Umbilical cord (tissue), 2 donors: Measurements from ENCODE around the gene GDPGP1. TPM values are rescaled to one million over a fixed set of nuclear protein-coding genes. Genes with fewer than 3 reads are reported as not detected.

Source experiments
- DNase-seq: peaks from one replicate; pipeline ENCODE4 v3.0.0-alpha.2; 2015; ENCODE audit warnings: low spot score
- total RNA-seq: library from RNA; depleted of rRNA; stranded (reverse); fragments of >200 nt; gene quantifications from one replicate; pipeline ENCODE4 v1.2.3, GENCODE V29; 2014; ENCODE audit warnings: low replicate concordance; ENCODE audit not compliant: insufficient read depth

Gene GDPGP1
- total RNA-seq, 1 donor from 2014 or later = 6.3 TPM

- DNase-seq = peak; percentile 37
Measured at GRCh38 chr15:90203922-90204321, 30.1 kb upstream of the GDPGP1 start.

- no peak for DNase-seq
Measured at GRCh38 chr15:90205050-90205848, 28.8 kb upstream of the GDPGP1 start.

GRCh38 chr15:90205886-90206285 is 28.1 kb upstream of the GDPGP1 start:
- DNase-seq = no peak

DNA sequence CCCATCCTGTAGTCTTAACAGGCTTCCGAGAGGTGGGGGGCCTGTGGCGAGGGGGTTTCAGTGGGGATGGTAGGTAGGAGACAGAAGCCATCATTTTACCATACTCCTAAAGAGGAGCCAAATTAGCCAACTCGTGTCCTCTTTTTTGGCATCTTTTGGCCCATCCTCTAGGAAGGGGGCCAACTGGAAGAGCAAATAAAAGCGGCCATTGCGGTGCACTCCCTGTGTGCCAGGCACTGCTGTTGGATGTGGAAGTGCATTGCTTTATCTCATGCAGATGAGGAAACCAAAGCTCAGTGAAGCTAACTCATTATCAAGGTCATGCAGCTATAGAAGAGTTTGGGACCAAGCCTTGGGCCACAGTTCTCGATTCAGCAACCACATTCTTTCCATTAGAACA is 26.8 kb upstream of the GDPGP1 start:
- DNase-seq = no peak

GRCh38 chr15:90208356-90208755 is 25.7 kb upstream of the GDPGP1 start:
- DNase-seq = no peak

DNA sequence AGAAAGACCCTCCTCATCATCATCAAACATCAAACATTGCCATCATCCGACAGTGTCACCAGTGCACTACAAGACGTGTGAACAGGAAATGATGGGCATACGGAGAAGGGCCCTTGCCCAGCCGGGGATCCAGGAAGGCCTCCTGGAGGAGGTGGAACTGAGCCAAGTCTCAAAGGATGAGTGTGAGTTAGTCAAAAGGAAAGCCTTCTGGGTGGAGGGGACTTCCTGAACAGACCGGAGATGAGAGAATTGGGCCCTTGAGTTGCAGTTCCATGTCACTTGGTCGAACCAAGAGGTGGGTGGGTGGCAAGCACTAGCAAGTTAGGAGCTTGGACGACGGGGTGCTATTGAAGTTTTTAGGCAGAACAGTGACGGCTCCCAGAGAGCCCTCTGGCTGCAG is 24.4 kb upstream of the GDPGP1 start:
- no peak for DNase-seq

DNA sequence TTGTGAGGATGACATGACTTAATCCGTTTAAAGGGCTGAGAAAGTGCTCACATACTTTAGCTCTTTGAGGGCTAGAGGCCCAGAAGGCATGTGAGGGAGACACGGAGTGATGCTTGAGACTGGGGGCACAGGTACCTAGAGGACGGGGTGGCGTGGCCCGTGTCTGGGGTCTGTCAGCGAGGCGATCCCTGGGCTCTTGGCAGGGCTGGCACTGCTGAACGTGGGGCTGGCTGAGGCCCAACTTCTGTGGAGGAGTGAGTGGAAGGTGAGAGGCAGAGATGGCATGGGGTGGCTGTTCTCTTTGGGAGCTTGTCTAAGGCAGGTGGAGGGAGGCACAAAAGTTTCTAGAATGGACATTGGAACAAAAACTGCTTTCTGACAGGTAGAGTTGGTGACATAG is 23.4 kb upstream of the GDPGP1 start:
- DNase-seq = no peak

DNA sequence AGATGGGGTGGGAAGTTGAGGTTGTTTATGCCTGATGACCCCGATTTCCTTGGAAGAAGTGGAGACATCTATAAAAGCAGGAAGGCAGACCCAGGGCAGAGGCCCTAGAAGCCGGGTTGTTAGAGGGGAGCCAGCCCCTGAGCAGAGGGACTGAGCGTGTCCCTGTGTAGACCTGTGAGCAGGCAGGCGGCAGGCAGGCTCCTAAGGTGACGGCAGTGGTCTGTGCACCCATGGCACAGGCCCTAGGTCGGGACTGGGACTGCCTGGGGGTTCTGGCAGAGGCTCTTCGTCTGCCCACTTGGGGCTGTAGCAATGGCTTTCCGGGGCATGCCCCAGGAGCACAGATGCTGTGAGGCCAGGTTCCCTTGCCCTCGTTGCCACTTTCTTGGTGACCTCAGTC is 23.0 kb upstream of the GDPGP1 start:
- DNase-seq = no peak

GRCh38 chr15:90211440-90212143 is 22.4 kb upstream of the GDPGP1 start:
- peak; percentile 75 for DNase-seq

DNA sequence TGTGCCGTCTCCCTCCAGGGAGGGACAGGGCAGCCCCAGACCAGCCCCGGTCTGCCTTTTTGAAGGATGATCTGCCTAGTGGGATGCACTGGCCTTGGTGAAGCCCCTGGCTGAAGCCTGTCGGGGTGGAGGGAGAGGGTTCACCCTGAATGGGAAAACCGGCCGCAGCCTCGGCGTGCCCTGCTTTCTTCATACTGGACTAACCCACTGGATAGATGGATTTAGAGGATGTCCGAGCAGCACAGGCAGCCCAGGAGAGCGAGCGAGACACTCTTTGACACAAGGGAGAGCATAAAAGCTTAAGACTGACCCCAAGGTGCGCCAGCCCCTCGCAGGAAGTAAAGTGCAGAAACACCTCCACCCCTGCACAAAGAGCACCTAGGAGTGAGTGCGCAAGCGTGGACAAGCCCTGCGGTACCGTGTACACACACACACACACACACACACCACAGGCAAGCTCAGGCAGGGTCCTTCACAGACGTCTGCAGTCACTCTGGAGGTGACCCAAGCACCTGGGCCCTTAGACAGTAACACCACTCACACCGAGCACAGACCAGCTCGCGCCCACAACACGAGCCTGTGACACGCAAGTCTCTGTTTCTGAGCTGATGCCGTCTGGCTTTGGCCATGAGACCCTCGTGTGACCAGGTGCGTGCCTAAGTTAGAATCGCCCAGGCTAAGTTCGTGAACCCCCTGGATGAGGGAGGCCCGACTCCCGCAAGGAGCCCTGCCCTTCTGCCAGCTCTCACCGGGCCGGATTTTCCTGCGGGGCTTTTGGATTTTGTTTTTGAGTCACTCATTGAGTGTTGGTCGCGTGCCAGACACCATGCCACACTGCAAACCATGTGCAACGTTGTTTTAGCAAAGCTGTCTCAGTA is 21.5 kb upstream of the GDPGP1 start:
- DNase-seq = no peak

DNA sequence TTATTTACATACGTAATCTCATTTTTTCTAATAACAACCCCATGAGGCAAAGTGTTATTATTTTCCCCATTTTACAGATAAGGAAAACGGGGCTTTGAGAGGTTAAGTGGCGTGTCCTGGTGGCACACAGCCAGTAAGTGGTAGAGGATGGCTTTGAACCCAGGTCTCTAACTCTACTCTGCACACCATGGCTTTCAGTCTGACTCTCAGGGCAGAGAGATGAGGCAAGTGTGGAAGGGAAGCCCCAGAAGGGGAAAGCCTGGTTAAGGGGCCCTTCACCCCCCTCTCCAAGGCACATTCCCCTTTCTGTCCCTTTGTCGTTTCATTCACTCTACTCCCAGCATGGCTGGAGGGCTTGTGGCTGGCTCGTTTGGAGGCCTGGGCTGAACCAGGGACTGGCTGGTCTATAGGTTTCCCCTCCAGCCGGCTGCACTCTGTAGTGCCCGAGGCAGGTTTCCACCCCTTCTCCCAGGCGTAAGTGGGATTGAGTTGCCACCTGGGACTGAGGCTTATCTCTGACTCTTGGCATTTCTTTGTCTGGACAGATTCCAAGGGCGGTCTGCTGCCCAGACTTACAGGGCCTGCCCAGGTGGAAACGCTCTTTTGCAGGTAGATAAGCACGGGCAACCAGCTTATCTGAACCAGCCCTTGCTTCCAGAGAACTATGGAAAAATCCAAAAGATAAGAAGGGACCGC is 20.7 kb upstream of the GDPGP1 start:
- DNase-seq = no peak

- no peak for DNase-seq
Measured at GRCh38 chr15:90213818-90214204, 20.2 kb upstream of the GDPGP1 start.

GRCh38 chr15:90214553-90215196 is 19.3 kb upstream of the GDPGP1 start:
- DNase-seq = no peak

- DNase-seq = no peak
Measured at GRCh38 chr15:90217671-90218394, 16.2 kb upstream of the GDPGP1 start.

DNA sequence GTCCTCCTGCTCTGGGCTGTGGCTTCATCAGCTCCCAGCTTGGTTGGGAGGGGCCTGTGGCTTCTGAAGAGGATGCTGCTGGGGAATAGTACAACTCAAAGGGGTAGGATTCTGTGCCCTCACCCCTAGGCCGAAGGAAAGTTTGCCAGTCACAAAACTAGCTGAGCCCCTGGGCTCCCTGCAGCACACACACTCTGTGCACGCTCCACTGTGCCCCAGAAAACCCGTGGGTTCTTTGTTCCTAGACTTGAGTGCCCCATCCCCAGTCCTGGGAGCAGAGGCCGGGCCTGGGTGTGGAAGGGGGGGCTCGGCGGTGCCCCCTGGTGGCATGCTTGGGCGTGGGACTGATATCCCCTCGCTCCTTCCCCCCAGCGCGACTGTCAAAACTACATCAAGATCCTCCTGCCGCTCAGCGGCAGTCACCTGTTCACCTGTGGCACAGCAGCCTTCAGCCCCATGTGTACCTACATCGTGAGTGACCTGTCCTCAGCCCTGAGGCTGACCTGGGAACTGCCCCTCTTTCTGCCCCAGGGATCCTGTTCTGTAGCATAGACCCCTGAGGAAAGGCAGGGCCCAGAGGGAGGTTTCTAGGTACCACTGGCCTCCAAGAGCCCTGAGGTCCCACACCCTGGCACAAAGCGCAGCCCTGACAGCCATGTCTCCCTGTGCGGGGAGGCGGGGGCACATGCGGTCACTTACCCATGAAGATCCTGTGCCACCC is 14.4 kb upstream of the GDPGP1 start:
- no peak for DNase-seq

DNA sequence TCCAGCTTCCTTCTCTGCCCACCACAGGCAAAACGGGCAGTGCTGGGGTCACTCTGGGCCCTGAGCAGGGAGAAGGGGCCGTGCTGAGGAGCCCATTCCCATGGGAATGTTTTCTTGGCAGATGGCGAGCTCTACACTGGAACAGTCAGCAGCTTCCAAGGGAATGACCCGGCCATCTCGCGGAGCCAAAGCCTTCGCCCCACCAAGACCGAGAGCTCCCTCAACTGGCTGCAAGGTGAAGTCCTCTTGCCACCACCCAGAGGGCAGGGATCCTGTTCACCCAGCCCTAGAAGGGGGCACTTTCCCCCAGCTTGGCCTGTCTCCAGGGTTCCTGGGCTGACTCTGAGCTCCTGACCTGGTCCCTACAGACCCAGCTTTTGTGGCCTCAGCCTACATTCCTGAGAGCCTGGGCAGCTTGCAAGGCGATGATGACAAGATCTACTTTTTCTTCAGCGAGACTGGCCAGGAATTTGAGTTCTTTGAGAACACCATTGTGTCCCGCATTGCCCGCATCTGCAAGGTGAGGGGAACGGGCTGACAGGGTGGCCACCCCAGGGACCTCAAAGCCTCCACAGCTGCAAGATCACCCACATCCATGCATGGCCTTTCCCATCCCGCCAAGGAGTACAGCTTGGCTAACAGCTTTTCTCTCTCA is 12.6 kb upstream of the GDPGP1 start:
- peak; percentile 82 for DNase-seq

- DNase-seq = no peak
Measured at GRCh38 chr15:90222547-90222946, 11.5 kb upstream of the GDPGP1 start.

DNA sequence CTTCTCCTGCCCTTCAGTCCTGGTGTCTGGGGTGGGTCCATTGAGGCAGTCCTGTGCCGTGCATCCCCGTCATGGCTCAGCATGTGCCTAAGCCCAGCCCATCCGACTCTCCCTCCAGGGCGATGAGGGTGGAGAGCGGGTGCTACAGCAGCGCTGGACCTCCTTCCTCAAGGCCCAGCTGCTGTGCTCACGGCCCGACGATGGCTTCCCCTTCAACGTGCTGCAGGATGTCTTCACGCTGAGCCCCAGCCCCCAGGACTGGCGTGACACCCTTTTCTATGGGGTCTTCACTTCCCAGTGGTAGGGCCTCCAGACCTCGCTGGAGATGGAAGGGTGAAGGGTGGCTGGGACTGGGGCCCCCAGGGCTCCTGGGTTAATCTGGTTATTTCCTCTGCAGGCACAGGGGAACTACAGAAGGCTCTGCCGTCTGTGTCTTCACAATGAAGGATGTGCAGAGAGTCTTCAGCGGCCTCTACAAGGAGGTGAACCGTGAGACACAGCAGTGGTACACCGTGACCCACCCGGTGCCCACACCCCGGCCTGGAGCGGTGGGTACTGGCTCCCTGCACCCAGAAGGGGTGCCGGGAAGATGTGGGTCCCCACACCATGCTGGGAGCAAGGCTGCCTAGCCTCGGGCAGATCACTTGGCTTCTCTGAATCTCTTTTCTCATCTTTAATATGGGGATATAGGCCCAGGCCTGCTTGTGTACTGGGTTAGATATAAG is 10.4 kb upstream of the GDPGP1 start:
- DNase-seq = no peak

DNA sequence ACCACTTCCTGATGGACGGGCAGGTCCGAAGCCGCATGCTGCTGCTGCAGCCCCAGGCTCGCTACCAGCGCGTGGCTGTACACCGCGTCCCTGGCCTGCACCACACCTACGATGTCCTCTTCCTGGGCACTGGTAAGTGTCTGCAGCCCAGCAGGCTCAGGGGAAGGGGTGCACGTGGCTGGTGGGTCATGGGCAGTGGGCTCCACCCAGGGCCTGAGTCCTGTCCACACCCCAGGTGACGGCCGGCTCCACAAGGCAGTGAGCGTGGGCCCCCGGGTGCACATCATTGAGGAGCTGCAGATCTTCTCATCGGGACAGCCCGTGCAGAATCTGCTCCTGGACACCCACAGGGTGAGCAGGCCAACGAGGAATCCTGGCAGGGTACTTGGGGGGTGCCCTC is 9.0 kb upstream of the GDPGP1 start:
- DNase-seq = no peak
